Measurements from ENCODE around the gene AJAP1. TPM values are rescaled to one million over a fixed set of nuclear protein-coding genes. Genes with fewer than 3 reads are reported as not detected.

Gene AJAP1
- total RNA-seq, 1 experiment from 2014 or later: not detected

GRCh38 chr1:4724695-4725250, 70.4 kb downstream of the AJAP1 start:
- Histone ChIP-seq H2AFZ (ENCODE audit: low read depth, low read length, poor library complexity, severe bottlenecking) (no peak overlapping the region), H3K4me2 (ENCODE audit: low read length) (no peak overlapping the region), H3K79me2 (ENCODE audit: insufficient read depth, low read length) (no peaks in the 10 kb centered on the region), H3K9me3 (ENCODE audit: control insufficient read depth in 1 of 2, insufficient read depth in 1 of 2, low read depth in 1 of 2, low read length in 2 of 2) (no peaks in the 10 kb centered on the region; a peak in 1 of 4 replicates), H3K36me3 (ENCODE audit: control insufficient read depth in 1 of 2, insufficient read depth in 2 of 2, low read length in 2 of 2) (no peaks in the 10 kb centered on the region), H3K4me1 (ENCODE audit: control insufficient read depth in 1 of 2, insufficient read depth in 2 of 2, low read length in 2 of 2) (no peaks in the 10 kb centered on the region), H4K20me1 (ENCODE audit: insufficient read depth) (no peaks in the 10 kb centered on the region), H3K27me3 (ENCODE audit: insufficient read depth, low read length) (no peaks in the 10 kb centered on the region), H3K27ac (ENCODE audit: low read depth, low read length) (no peak overlapping the region), H3K4me3 (replicated peaks in 1 of 2; ENCODE audit: low read depth in 1 of 2, low read length in 2 of 2) (no peak overlapping the region), H3K9me2 (ENCODE audit: insufficient read depth) (no peaks in the 10 kb centered on the region), H3K9ac (ENCODE audit: low read length) (no peak overlapping the region)
- BruUV-seq (replicated peaks): no TSS peak
- TF ChIP-seq CTCF (IDR thresholded peaks at IDR 0.05 in 2 of 3, conservative IDR thresholded peaks at IDR 0.05 in 1 of 3; ENCODE audit: borderline replicate concordance in 1 of 3, insufficient read depth in 1 of 3, low read depth in 2 of 3, low read length in 2 of 3) (no peak), POLR2A (IDR thresholded peaks at IDR 0.05; ENCODE audit: borderline replicate concordance, extremely low read depth, insufficient read depth, insufficient read length) (no peak), CBX3 (IDR thresholded peaks at IDR 0.05; ENCODE audit: low read depth) (no peak), JUND (IDR thresholded peaks at IDR 0.05) (no peak), EGR1 (IDR thresholded peaks at IDR 0.05; ENCODE audit: low read depth) (no peak), EZH2phosphoT487 (IDR thresholded peaks at IDR 0.05; ENCODE audit: borderline replicate concordance) (no peak)
- POLR2A ChIA-PET: no interaction called here
- DNase-seq (ENCODE audit: low read depth, low spot score): no peak
- no peak for ATAC-seq
- CTCF ChIA-PET: no interaction called here
- intact Hi-C loops (cut with micrococcal nuclease): no loop called here
- RAD21 ChIA-PET (ENCODE audit: low non-redundant PET in 1 of 2, low total read pairs in 2 of 2, uncharacterized antibody in 2 of 2, unreplicated experiment in 2 of 2): no interaction called here

- ChIA-PET POLR2A (no interaction called here), RAD21 (ENCODE audit: low non-redundant PET in 1 of 2, low total read pairs in 2 of 2, uncharacterized antibody in 2 of 2, unreplicated experiment in 2 of 2) (no interaction called here), CTCF (no interaction called here)
- H4K20me1 ChIP-seq (ENCODE audit: insufficient read depth): no peaks in the 10 kb centered on the region
- intact Hi-C loops (cut with micrococcal nuclease): no loop called here
- DNase-seq (ENCODE audit: low read depth, low spot score) (no peak), ATAC-seq (no peak)
- no peaks in the 10 kb centered on the region for H3K27me3 ChIP-seq (ENCODE audit: insufficient read depth, low read length)
- no peaks in the 10 kb centered on the region for H3K36me3 ChIP-seq (ENCODE audit: control insufficient read depth in 1 of 2, insufficient read depth in 2 of 2, low read length in 2 of 2)
- H3K9me2 ChIP-seq (ENCODE audit: insufficient read depth): no peaks in the 10 kb centered on the region
- no peak overlapping the region for H3K4me3 ChIP-seq (replicated peaks in 1 of 2; ENCODE audit: low read depth in 1 of 2, low read length in 2 of 2)
- TF ChIP-seq POLR2A (IDR thresholded peaks at IDR 0.05; ENCODE audit: borderline replicate concordance, extremely low read depth, insufficient read depth, insufficient read length) (no peak), EGR1 (IDR thresholded peaks at IDR 0.05; ENCODE audit: low read depth) (no peak), ZBTB33 (IDR thresholded peaks at IDR 0.05; ENCODE audit: extremely low read depth, insufficient replicate concordance, low read length) (no peak), EZH2 (IDR thresholded peaks at IDR 0.05) (no peak), CBX3 (IDR thresholded peaks at IDR 0.05; ENCODE audit: low read depth) (no peak), CEBPB (IDR thresholded peaks at IDR 0.05; ENCODE audit: low read depth) (no peak), ATF3 (IDR thresholded peaks at IDR 0.05) (no peak)
- no peaks in the 10 kb centered on the region for H3K4me1 ChIP-seq (ENCODE audit: control insufficient read depth in 1 of 2, insufficient read depth in 2 of 2, low read length in 2 of 2)
- H3K27ac ChIP-seq (ENCODE audit: low read depth, low read length): no peak overlapping the region
- no peak overlapping the region for H3K9ac ChIP-seq (ENCODE audit: low read length)
- H3K79me2 ChIP-seq (ENCODE audit: insufficient read depth, low read length): no peaks in the 10 kb centered on the region
- BruUV-seq (replicated peaks): no TSS peak
- H3K9me3 ChIP-seq (ENCODE audit: control insufficient read depth in 1 of 2, insufficient read depth in 1 of 2, low read depth in 1 of 2, low read length in 2 of 2): no peaks in the 10 kb centered on the region; a peak in 1 of 4 replicates
- no peak overlapping the region for H3K4me2 ChIP-seq (ENCODE audit: low read length)
- no peak overlapping the region for H2AFZ ChIP-seq (ENCODE audit: low read depth, low read length, poor library complexity, severe bottlenecking)
These were observed 71.0 kb downstream of the AJAP1 start for GRCh38 chr1:4725416-4725815.

All from HCT116 (cell line).